LNCAP (cell line): ENCODE data around the gene ADISSP.

Source experiments
- TF ChIP-seq, protein P1 (sequence below): fragments of 450-650 bp; IDR thresholded peaks from 2 replicates; pipeline ENCODE4 v1.5.1; 2017; ENCODE audit warnings: mild to moderate bottlenecking

The ADISSP gene

DNA sequence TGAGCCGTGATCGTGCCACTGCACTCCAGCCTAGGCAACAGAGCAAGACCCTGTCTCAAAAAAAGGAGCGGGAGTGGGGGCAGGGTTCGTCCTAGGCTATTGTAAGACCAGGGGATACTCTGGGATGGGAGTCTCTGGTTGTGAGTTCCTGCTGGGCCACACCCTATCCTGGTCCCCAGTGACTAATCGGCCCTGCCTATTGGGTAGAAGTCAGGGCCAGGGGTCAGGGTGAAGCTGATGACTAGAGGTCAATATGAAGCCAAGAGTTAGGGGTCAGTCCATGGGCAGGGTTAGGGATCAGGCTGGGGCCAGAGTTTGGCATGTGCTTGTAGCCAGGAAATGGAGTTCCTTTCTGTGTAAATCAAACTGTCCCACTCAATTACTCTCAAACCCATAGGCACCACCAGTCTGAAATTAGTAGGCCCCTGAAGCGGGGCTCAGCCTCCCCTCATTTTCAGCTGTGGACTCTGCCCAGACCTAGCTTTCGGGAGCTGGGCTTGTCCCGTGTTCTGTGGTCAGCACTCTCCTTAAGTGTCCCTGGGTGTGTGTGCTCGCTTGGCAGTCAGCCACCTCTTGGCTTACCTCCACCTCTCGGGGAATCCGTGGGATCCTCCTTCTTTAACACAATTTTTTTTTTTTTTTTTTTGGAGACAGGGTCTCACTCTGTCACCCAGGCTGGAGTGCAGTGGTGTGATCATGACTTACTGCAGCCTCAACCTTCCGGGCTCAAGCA is 33.3 kb downstream of the ADISSP start:
- TF ChIP-seq, protein P1, sequence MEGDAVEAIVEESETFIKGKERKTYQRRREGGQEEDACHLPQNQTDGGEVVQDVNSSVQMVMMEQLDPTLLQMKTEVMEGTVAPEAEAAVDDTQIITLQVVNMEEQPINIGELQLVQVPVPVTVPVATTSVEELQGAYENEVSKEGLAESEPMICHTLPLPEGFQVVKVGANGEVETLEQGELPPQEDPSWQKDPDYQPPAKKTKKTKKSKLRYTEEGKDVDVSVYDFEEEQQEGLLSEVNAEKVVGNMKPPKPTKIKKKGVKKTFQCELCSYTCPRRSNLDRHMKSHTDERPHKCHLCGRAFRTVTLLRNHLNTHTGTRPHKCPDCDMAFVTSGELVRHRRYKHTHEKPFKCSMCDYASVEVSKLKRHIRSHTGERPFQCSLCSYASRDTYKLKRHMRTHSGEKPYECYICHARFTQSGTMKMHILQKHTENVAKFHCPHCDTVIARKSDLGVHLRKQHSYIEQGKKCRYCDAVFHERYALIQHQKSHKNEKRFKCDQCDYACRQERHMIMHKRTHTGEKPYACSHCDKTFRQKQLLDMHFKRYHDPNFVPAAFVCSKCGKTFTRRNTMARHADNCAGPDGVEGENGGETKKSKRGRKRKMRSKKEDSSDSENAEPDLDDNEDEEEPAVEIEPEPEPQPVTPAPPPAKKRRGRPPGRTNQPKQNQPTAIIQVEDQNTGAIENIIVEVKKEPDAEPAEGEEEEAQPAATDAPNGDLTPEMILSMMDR: no peak

DNA sequence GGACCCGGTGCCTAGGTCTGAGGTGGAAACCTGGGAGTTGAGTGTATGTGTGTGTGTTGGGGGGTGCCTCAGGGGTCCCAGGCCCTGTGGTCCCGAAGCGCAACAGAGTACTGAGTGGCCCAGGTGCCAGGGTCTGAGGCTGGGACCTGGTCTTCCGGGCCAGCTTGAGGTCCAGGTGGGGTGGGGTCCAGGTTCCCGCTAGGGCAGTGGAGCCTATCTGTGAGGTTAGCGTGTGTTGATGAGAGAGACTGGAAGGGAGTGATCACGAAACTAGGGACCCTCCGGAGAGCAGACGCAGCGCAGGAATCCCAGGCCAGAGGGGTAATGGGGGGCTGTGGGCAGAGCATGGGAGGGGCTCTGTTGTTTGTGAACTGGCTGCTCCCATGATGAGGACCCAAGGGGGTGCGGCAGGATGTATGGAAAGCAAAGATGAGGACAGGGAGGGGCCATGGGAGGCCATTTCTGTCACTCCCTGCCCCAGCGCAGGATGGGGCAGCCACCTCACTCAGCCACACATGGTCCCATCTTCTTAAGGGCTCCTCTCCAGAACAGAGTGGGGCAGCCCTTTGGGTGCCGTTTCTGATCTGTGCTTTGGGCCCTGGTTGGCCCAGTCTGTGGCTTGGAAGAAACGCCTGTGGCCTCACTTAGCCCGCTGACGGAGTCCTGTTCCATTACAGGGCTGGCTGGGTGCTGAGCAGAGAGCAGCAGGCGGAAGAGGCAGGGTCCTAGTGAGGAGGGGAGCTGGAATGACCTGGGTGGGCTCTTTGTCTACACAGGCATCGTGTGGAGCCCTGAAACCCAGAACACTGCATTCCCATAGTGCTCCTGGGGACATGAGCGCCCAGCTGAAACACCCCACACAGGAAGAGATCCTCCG is 34.2 kb downstream of the ADISSP start:
- TF ChIP-seq, protein P1: no peak

DNA sequence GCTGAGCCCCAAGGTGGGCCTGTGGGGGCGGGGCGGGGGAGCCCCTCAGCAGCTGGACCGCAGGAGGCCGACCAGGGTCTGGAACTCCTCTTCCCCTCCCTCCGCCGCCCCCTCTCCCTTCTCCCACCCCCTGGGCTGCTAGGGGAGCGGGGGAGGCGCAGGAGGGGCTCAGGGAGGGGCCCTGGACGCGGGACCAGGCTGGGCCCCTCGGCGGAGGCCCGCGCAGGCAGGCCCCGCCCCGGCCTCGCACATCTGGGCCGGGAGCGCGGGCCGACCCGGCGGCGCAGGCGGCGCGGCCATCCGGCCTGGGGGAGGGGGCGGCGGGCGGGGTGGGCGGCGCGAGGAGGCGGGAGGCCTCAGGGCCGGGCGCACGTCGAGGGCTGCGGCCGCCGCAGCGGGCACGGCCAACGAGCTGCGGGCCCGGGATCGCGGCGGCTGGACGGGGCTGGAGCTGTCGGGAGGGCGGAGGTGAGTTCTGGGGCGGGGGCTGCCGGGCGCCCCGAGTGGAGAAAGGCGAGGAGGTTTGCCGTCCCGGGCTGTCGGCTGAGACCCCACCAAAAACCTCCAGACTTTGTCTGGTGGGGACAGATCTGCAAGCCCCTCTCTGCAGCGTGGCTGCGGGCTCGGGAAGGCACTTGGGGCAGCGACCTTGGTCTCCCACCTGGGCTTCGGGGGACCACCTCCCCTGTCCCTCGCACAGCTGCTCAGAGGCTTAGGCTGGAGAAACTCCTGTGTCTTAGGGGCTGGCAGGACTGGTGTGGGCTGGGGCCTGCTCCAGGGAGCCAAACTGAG is 35.0 kb downstream of the ADISSP start, which contains the start of gene HSPA12B:
Gene HSPA12B, plus strand, starts transcription at position 359 of the 792 bp plus-strand sequence. CDS start 5,990 bp downstream, outside the sequence.
- TF ChIP-seq, protein P1: no peak

DNA sequence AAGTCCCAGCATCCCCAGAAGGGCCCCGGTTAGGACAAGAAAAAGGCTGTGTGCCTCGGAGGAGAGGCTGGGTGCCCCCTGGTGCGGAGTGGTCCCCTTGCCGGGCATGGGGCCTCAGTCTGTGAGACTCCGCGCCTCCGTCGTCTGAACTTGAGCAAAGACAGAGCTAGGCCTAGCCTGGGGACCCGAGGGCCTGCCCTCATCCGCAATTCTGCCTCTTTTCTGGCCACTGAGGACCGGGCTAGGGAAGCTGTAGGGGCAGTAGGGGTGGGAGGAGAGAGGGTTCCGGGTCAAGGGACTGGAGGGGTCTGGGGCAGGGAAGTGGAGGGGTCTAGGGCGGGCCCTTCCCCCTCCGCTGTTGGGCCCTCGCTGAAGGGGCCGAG is 35.6 kb downstream of the ADISSP start:
- TF ChIP-seq, protein P1: no peak

DNA sequence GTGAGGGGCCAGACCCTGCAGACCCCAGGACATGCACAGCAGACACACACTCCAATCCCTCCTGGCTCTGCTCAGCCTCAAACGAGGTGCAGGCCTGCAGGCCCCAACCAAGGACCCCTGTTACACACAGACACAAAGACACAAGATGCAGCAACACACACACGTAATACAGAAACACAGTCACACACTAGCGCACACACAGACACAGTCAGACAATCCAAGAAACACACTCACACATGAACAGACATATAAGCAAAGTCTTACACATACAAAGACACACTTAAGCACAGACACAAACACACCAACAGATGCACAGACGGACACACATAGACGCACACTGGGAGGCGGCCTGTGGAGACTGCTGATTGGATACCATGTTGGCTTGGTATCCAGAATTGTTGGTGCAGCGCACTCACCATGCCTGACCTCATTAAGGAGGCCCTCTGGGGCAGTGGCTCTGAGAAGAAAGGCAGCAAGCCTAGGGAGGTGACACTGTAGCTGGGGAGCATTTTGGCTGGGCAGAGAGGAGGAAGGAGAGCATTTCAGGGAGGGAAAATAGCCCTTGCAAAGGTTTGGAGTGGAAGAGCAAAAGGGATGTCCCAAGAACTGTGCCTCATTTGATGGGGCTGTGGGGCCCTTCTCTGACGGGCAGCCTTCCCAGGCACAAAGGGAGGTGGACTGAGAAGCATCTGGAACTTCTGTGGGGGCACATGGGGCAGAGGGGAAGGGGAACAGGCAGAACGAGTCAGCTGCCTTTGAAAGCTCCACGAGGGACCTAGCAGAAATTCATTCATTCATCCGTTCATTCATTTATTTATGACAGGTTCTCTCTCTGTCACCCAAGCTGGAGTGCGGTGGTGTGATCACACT is 36.5 kb downstream of the ADISSP start:
- TF ChIP-seq, protein P1: no peak

DNA sequence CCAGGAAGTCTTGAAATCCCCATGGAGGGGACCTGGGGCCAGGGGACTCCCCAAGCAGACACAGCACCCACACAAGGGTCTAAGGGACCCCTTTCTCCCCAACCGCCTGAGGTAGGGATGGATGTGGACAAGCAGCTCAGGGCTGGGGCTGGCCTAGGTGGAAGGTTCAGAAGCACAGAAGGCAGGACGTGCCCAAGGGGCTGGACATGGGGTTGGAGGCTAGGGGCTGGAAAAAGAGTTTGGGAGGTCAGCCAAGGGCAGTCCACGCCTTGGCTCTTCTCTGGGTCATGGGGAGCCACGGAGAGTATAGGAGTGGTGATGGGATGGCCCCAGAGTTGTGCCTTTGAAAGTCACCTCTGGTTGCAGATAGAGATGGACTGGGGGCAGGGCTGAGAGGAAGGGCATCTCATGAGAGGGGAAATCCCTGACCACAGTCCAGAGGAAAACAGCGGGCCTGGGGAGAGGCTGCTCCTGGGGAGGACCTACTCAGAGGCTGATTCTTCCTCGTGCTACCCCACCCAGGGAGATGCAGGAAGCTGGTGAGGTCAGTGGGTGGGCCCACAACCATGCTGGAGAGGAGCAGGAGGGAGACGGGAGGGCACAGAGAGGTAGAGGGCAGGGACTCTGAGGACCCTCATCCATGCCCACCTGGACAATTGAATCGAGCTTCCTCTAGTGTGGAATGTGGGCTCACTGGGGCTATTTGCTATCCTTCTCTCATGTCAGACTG is 37.6 kb downstream of the ADISSP start:
- TF ChIP-seq, protein P1: no peak
